Fibroblast of skin of abdomen (primary cell): ENCODE measurements around the gene UROC1.
A peak's percentile ranks its signal among the peaks of the same experiment; 100 is the strongest.
"Not testable (repeated sequence)": the region's sequence is repeated elsewhere in the genome, so short reads cannot be mapped to it uniquely, and the experiment has no call there.

Experiments
- DNase-seq: peaks from one replicate; pipeline ENCODE4 v3.0.0-alpha.2; 2013

Gene UROC1

GRCh38 chr3:126546549-126547239 lies 29.1 kb upstream of the UROC1 start:
- DNase-seq = no peak

- no peak for DNase-seq
Observed at GRCh38 chr3:126546013-126546412, 28.4 kb upstream of the UROC1 start.

- no peak for DNase-seq
Observed at GRCh38 chr3:126545544-126545943, 28.0 kb upstream of the UROC1 start.

GRCh38 chr3:126544596-126545281 lies 27.2 kb upstream of the UROC1 start:
- DNase-seq = no peak

DNA sequence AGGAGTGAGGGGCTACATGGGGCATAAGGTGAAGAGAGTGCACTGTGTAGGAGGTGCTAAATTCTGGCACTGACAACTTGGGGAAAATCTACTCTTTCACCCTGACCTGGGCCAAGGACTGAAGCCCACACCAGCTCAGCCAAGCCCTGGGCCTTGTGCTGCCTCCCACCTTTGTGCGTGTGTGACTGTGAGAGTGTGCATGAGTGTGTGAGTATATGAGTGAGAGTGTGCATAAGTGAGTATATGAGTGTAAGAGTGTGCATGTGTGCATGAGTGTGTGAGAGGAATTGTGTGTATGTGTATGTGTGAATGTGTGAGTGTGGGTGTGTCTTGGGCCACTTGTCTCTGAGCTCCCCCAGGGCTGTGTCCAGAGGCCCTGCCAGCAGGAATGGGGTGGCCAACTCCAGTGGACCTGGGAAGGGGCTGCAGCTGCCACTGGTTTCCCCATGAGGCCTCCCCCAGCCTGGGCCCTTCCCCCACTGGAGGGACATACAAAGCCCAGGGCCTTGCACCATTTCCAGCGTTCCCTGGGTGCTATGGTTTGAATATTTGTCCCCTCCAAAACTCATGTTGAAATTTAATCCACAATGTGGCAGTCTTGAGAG lies 26.0 kb upstream of the UROC1 start:
- no peak for DNase-seq

DNA sequence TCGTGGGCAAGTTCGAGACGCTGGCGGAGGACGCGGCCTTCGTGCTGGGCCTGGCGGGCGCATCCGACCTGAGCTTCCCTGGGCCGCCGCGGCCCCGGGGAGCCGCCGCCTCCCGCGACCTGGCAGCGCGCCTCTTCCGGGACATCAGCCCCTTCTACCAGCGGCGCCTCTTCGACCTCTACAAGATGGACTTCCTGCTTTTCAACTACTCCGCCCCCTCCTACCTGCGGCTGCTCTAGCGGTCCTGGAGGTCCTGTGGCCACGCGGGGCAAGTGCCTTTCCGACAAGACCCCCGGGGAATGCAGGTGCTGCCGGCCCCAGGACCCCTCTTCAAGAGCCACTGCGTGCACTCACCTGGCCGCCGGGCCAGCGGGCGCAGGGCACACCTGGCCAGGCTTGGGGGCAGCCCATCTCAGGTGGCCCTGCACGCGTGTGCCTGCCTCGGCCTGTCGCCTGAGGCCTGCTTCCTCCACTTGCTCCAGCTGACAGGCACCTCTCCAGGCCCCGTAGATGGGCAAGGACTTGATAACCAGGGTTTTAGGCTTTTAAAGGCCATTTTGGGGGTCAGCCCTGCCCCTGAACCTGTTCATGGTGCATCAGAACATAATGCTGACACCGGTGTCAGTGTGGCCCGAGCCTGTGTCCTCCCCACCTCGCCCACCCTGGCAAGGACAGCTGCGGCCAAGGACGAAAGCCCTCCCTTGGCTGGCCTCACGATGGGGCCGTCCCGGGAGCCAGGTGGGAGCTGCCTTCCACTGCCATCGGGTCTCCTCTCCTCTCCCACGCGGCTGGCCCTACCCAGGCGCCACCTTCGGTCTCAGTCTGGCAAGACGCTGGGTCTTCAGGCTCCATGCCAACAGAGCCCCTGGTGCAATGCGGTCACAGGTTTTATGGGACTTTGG lies 25.0 kb upstream of the UROC1 start:
- no peak for DNase-seq

- DNase-seq = no peak
Observed at GRCh38 chr3:126541628-126542339, 24.2 kb upstream of the UROC1 start.

DNA sequence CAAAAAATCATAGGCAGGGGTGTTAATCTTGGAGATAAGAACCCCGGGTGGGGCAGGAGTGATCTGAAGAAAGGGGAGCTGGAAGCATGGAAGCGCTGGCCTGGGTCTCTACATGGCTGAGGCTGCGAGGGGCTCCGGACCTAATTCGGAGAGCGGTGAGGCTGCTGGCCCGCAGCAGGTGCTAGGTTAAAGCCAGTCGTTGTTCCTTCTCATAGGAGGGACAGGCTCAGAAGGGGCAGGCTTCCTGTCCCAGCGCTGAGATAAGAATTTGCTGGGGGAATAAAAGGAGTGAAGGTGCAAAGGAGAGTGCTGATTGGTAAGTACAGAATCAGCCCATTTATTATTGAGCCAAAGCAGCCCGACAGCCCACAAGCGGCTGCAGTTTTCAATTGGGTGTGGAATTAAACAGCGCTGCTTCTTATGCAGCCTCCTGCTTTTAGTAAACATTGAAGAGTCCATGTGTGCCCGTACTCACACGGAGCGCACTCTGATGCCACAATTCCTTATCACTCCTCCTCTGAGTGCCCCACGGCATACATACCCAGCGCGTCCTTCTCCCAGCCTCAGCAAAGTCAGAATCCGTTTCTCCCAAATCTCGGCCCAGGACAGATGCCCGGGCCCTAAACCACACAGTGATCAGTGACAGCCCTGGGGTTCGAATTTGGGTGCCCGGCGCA lies 23.5 kb upstream of the UROC1 start:
- no peak for DNase-seq

GRCh38 chr3:126540342-126540849 lies 22.8 kb upstream of the UROC1 start:
- DNase-seq = peak; percentile 91

GRCh38 chr3:126539558-126540250 lies 22.1 kb upstream of the UROC1 start:
- no peak for DNase-seq

DNA sequence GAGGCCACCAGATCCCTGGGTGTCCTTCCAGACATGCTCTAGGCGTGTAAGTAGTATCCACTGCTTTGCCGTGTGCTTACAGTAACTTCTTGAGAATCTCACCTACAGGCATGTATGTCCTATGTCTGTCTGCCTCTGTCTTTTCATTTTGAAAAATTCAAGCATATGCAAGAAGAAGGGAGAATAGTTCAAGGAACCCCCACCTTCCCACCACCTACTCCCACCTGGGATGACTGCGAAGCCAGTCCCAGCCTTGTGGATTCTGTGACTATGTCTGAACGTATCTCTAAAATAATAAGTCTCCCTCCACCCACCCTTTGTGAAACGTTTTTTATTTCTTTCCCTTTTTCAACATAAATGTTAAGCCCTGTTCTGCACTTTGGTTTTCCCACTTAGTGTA lies 21.4 kb upstream of the UROC1 start:
- no peak for DNase-seq

- DNase-seq = no peak
Observed at GRCh38 chr3:126538316-126538715, 20.7 kb upstream of the UROC1 start.

- no peak for DNase-seq
Observed at GRCh38 chr3:126537730-126538281, 20.2 kb upstream of the UROC1 start.

DNA sequence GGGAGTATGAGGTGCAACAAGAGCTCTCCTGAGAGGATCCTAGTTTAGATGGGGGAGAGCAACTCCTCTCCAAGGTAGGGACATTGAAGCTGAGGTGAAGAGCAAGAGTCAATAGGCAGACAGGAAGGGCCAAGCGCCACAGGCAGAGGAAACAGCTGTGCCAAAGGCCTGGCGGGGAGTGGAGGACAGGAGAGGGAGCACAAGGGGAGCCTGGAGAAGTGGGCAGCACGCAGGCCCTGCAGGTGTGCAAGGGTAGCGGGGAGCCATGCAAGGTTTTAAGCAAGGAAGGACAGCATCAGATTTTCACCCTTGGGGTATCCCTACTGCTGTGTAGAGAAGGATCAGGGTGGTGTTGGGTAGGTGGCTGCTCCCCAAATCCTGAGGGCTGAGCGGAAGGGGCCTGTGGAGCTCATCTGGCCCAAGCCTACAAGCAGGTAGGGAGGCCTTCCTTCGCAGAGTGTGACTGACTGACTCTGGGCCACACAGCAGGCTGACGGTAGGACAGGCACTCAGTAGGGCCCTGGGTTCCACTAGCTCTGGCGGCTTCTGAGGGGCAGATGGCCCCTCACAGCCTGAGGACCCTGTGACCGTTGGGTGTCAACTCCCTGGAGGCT lies 19.6 kb upstream of the UROC1 start:
- no peak for DNase-seq

DNA sequence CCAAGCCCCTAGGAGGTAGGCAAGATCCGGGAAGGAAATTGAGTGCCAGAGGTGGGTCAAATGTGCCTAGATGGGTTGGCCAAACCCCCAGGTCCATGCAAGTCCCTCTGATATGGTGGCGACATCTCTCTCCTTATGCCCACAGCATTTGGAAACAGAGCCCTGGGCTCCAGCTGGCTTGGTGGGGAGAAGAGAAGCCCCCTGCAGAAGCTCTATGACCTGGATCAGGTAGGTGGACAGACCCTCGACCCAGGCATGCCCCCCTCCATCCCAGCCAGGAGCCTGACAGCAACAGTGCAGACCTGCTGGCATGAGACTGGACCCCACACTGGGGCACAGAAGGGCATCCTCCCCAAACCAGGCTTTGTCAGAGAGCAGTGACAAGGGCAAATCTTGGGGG lies 18.6 kb upstream of the UROC1 start:
- DNase-seq = no peak

DNA sequence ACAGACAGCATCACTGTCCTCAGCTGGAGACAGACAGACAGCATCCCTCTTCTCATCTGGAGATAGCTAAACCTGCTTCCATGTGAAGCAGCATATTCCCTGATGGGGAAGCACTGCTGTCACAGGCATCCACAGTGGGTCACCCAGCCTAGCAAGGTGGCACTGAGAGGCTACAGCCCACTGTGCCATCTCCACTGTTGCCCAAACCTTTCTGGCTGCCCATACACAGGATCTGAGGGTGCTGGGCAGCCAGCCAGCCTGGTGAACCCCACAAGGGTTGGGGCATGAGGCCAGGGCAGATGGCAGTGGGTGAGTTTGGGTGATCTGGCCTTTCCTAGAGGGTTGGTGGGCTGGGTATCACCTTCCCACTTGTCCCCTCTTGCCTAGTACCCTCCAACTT lies 18.1 kb upstream of the UROC1 start:
- DNase-seq = no peak

GRCh38 chr3:126534716-126535115 lies 17.1 kb upstream of the UROC1 start:
- DNase-seq = not testable (repeated sequence)

- DNase-seq = no peak
Observed at GRCh38 chr3:126533506-126533905, 15.9 kb upstream of the UROC1 start.

DNA sequence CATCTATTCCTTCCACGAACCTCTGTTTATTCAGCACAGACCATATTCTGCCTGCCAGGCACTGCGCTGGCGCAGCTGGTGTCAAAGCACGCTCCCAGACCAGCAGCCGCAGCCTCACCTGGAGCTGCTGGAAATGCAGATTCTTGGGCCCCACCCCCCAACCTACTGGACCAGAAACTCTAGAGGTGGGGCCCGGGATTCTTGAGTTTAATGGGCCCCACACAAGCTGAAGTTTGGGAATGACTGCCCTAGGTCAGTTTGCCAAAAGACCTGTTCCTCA lies 13.4 kb upstream of the UROC1 start:
- no peak for DNase-seq
